Body of pancreas (tissue), 4 donors: ENCODE measurements around the gene PRF1. TPM values are rescaled to one million over a fixed set of nuclear protein-coding genes. Genes with fewer than 3 reads are reported as not detected.

ENCODE experiments used
- ATAC-seq: fragments of 150-250 bp; one replicate; pipeline ENCODE4 v1.9.1; 2016
- DNase-seq, 4 donors: peaks; one replicate each; pipeline ENCODE4 v3.0.0-alpha.2; 2019
- H3K27ac ChIP-seq, 4 donors: fragments of 200-600 bp; sonication (generic); 1 replicate in 3 of 4; 2 replicates in 1 of 4; pipeline versions ENCODE4 v1.5.1 to v1.6.1; 2016 to 2019; ENCODE audit warnings: mild to moderate bottlenecking in 1 of 4, mixed read lengths in 1 of 4, moderate library complexity in 1 of 4
- H3K27me3 ChIP-seq, 2 donors: fragments of 200-600 bp; sonication (generic); one replicate each; pipeline ENCODE4 v1.6.0; 2016; ENCODE audit warnings: mild to moderate bottlenecking in 1 of 2
- H3K36me3 ChIP-seq, 2 donors: fragments of 200-600 bp; sonication (generic); replicated peaks in 1 of 2; 2 replicates each; pipeline ENCODE4 v1.5.1; 2016; ENCODE audit warnings: low read depth in 2 of 2; ENCODE audit not compliant: insufficient read depth in 1 of 2
- H3K4me1 ChIP-seq: fragments of 200-600 bp; sonication (generic); one replicate; pipeline ENCODE4 v1.6.0; 2016
- H3K4me3 ChIP-seq, 2 donors: fragments of 200-600 bp; sonication (generic); 1 replicate in 1 of 2; 2 replicates in 1 of 2; pipeline ENCODE4 v1.5.1; 2016 to 2019
- H3K9me3 ChIP-seq, 3 donors: fragments of 200-600 bp; sonication (generic); 1 replicate in 2 of 3; 2 replicates in 1 of 3; pipeline ENCODE4 v1.5.1; 2016
- POLR2A ChIP-seq, 3 donors: fragments of 450-650 bp; IDR thresholded peaks; one replicate each; pipeline ENCODE4 v1.6.1; 2016; ENCODE audit warnings: antibody characterized with exemption in 3 of 3, mild to moderate bottlenecking in 2 of 3
- WGBS, 2 donors: methylation state at CpG; one replicate each; pipeline ENCODE4 v1.1.5; 2017; 5-methylcytosine and 5-hydroxymethylcytosine counted together
- intact Hi-C: fragments of 100-400 bp; cut with DNase I; formaldehyde crosslinking; loops from one replicate; pipeline ENCODE4 v1.15.1; 2023
- total RNA-seq, 2 donors: library from RNA; depleted of rRNA; stranded (reverse); fragments of >200 nt; gene quantifications; one replicate each; pipeline ENCODE4 v1.1.0, GENCODE V29; 2016
- TF ChIP-seq, protein P1 (sequence below), 7 experiments: fragments of 450-650 bp in 4 of 7; fragments of 200-600 bp in 3 of 7; sonication (generic) in 3 of 7; IDR thresholded peaks; one replicate each; pipeline ENCODE4 v1.5.1; 2016 to 2019; ENCODE audit warnings: antibody characterized with exemption in 7 of 7

Gene PRF1
- total RNA-seq, 2 donors from 2014 or later: 2.1 to 6.3 TPM

DNA sequence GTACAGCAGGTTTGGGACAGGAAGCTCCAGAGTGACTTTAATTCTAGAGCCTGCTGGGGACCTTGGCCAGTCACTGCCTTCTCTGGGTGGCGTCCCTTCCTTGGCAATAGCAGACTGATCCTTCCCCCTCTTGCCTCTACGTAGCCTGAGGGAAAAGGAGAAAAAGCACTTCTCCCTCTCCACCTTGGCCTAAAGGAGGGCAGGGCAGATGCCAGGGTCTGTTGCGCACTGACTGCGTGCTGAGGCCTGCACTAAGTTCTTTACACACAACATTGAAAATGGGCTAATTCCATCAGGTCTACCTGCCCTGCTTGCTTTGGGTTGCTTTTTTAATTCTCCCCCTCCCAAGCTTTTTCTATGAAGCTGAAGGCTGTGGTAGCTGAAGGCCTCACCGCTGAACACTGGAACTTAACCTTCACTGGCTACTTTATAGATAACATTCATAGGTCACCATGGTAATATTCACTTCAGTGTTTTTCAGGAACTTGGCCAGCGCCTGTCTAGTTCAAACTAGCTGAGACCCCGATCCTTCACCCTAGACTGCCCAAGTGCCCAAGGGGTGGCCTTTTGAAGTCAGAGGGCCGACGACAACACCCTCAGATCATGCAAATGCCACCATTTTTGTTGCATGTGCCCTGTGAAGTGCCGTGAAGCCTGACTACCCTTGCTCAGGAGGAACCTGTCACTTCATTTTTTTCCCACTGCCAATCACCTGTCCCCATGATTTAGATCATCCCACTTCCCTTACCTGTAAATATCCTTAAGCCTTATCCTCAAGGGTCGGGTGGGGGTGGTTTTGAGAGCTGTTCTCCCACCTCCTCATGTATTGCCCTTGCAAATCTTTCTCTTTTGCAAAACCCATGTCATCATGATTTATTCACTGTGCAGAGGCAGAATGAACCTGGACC lies 28.7 kb downstream of the PRF1 start:
- Histone ChIP-seq H3K27ac (no peak overlapping the region), H3K27me3 (no peaks in the 10 kb centered on the region), H3K4me3 (no peak overlapping the region), H3K36me3 (no peaks in the 10 kb centered on the region), H3K9me3 (no peaks in the 10 kb centered on the region), H3K4me1 (peaks cover 18% of the 10 kb centered on the region)
- ATAC-seq (no peak), DNase-seq (no peak)
- whole genome bisulfite sequencing, 2 donors: 80 to 89% methylated on average over 11 of the region's 11 CpGs
- TF ChIP-seq POLR2A (IDR thresholded peaks at IDR 0.05): no peak
- TF ChIP-seq, protein P1, sequence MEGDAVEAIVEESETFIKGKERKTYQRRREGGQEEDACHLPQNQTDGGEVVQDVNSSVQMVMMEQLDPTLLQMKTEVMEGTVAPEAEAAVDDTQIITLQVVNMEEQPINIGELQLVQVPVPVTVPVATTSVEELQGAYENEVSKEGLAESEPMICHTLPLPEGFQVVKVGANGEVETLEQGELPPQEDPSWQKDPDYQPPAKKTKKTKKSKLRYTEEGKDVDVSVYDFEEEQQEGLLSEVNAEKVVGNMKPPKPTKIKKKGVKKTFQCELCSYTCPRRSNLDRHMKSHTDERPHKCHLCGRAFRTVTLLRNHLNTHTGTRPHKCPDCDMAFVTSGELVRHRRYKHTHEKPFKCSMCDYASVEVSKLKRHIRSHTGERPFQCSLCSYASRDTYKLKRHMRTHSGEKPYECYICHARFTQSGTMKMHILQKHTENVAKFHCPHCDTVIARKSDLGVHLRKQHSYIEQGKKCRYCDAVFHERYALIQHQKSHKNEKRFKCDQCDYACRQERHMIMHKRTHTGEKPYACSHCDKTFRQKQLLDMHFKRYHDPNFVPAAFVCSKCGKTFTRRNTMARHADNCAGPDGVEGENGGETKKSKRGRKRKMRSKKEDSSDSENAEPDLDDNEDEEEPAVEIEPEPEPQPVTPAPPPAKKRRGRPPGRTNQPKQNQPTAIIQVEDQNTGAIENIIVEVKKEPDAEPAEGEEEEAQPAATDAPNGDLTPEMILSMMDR (IDR thresholded peaks at IDR 0.05): no peak
- intact Hi-C loops: no loop called here

DNA sequence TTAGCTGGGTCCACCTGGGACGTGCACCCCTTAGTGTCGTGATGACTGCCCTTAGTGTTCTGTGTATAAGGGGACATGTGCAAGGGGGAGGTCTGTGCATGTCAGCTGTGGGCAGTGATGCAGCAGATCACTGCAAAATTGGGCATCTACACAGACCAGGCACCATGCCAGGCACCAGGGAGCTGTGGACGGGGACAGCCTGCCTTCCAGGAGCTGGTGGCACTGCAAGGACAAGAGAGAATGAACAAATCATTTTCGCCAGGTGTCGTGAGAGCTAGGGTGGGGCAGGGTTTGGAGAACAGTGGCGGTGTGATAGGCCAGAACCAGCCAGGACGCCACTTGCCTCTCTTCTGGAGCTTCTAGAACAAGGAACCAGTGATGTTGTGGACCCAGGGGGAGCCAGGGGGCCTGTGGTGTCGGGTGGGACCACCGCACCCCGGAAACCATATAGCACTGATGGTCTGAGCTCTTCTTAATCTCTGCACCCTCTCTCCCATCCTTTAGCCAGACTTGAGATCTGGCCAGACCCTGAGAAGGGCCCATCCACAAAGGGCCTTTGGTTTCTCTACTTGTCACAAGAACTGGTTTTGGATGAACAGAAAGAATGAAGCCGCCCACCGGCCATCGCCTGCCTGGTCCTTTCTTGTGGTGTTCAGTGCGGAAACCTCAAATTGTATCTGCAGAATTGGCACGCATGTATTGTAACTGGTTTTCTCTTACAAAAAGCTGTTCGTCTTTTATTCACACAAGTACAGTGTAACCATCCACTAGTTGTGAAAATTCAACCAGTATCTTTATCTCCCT lies 30.7 kb downstream of the PRF1 start:
- Histone ChIP-seq H3K4me1 (peaks cover 10% of the 10 kb centered on the region), H3K36me3 (no peaks in the 10 kb centered on the region), H3K4me3 (no peak overlapping the region), H3K9me3 (no peaks in the 10 kb centered on the region), H3K27me3 (no peaks in the 10 kb centered on the region), H3K27ac (no peak overlapping the region)
- no peak for ATAC-seq
- no peak for DNase-seq
- intact Hi-C loops: no loop called here
- WGBS, 2 donors: 71 to 77% methylated on average over 15 to 16 of the region's 16 CpGs
- no peak for TF ChIP-seq POLR2A (IDR thresholded peaks at IDR 0.05)
- TF ChIP-seq, protein P1 (IDR thresholded peaks at IDR 0.05): no peak

- H3K4me1 ChIP-seq: peaks cover 9% of the 10 kb centered on the region
- H3K4me3 ChIP-seq: no peak overlapping the region
- intact Hi-C loops: no loop called here
- H3K9me3 ChIP-seq: no peaks in the 10 kb centered on the region
- no peak for ATAC-seq
- TF ChIP-seq POLR2A (IDR thresholded peaks at IDR 0.05): no peak
- TF ChIP-seq, protein P1 (IDR thresholded peaks at IDR 0.05): no peak
- WGBS, 2 donors: 54 to 57% methylated on average over 4 of the region's 4 CpGs
- H3K36me3 ChIP-seq: no peaks in the 10 kb centered on the region
- H3K27me3 ChIP-seq: no peaks in the 10 kb centered on the region
- DNase-seq: no peak
- H3K27ac ChIP-seq: no peak overlapping the region
Measured at GRCh38 chr10:70571236-70571635, 31.3 kb downstream of the PRF1 start.

- ATAC-seq: no peak
- H3K36me3 ChIP-seq: no peaks in the 10 kb centered on the region
- no peaks in the 10 kb centered on the region for H3K27me3 ChIP-seq
- H3K4me1 ChIP-seq: no peaks in the 10 kb centered on the region
- no peak overlapping the region for H3K4me3 ChIP-seq
- intact Hi-C loops: no loop called here
- DNase-seq: no peak
- H3K9me3 ChIP-seq: no peaks in the 10 kb centered on the region
- TF ChIP-seq POLR2A (IDR thresholded peaks at IDR 0.05): no peak
- TF ChIP-seq, protein P1 (IDR thresholded peaks at IDR 0.05): no peak
- 70 to 92% methylated on average over 4 to 5 of the region's 7 CpGs for WGBS, 2 donors
- H3K27ac ChIP-seq: no peak overlapping the region
Measured at GRCh38 chr10:70568781-70569495, 33.6 kb downstream of the PRF1 start.
